GM12875 (cell line): ENCODE data around the gene ASF1B.
"Not testable (repeated sequence)": the region's sequence is repeated elsewhere in the genome, so short reads cannot be mapped to it uniquely, and the experiment has no call there.

ENCODE experiments used
- H3K4me3 ChIP-seq: one replicate; pipeline ENCODE4 v1.5.1; 2011; ENCODE audit warnings: low read depth, low read length, control low read depth
- TF ChIP-seq, protein P1 (sequence below): IDR thresholded peaks from 2 replicates; pipeline ENCODE4 v1.5.1; 2011; ENCODE audit warnings: low read depth, mild to moderate bottlenecking, control low read depth, inconsistent platforms, low read length, moderate library complexity, borderline replicate concordance; ENCODE audit not compliant: insufficient read depth

ASF1B gene

DNA sequence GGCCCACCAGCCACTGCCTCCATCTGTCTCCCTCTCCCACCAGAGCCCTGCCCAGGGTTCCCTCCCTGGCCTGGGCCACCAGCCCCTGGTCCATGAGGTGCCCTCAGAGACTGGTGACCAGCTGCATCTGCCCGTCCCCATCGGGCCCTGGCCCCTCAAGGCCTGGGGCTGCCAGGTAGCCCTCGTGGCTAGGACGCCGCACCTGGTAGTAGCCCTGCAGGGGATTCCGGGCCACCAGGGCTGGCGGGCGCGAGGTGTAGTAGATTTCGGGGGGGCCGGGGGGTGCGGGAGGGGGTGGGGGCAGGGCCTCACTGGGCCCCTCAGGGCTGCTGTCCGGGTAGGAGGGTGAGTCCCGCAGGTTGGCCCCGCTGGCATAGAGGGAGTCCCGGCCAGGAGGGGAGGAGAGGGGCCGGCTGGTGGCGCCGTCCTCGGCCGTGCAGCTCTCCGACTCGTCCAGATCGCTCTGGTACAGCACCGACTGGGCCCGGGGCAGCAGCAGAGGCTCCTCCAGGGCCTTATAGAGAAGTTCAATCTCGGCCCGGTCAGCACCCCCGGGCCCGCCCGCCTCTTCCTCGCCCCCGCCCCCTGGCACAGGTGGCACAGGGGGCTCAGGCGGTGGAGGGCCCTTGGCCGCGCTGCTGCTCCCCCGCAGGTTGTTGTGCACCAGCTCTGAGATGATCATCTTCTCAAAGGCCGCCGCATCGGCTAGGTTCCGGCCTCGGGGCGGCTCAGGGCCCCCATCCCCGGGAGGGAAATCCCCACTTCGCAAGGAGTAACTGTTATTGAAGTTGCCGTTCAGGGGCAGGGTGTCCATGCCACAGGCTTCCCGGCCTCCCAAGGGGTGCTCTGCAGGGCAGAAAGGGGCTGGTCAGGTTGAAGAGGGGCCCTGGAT lies 14.6 kb upstream of the ASF1B start:
- H3K4me3 ChIP-seq, result no peak overlapping the region
- TF ChIP-seq, protein P1, sequence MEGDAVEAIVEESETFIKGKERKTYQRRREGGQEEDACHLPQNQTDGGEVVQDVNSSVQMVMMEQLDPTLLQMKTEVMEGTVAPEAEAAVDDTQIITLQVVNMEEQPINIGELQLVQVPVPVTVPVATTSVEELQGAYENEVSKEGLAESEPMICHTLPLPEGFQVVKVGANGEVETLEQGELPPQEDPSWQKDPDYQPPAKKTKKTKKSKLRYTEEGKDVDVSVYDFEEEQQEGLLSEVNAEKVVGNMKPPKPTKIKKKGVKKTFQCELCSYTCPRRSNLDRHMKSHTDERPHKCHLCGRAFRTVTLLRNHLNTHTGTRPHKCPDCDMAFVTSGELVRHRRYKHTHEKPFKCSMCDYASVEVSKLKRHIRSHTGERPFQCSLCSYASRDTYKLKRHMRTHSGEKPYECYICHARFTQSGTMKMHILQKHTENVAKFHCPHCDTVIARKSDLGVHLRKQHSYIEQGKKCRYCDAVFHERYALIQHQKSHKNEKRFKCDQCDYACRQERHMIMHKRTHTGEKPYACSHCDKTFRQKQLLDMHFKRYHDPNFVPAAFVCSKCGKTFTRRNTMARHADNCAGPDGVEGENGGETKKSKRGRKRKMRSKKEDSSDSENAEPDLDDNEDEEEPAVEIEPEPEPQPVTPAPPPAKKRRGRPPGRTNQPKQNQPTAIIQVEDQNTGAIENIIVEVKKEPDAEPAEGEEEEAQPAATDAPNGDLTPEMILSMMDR, result no peak

DNA sequence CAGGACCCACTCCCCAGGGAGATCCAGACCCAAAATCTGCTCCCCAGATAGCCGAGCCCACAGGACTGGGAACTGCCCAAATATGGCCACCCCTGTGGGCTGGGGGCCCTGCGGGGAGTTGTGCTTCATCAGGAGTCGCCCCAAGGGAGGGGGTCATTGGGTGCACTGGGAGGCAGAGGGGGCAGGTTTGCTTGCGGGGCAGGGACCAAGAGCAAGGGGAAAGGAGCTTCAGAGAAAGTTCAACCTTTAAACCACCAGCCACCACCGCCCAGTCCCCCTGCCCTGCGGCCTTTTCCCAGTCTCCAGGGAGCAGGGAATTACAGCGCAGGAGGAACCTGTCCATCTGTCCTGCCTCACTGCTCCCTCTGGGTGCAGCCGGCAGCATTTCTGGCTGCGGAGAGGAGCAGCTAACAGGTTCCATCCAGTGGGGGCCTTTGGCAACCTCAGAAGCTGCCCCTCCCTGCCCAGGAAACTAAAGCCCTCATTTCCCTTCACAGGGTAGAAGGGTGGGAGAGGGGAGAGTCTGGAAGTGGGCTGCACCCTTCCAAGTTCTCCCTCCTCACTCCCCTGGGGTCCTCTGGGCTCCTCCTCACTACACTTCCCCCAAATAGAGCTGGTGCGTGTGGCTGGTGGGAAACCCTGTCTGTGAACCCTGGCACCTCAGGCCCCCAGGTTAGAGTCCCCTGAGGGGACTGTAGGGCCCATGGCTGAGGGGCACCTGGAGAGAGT lies 13.8 kb upstream of the ASF1B start:
- H3K4me3 ChIP-seq, result no peak overlapping the region
- TF ChIP-seq, protein P1, result no peak

DNA sequence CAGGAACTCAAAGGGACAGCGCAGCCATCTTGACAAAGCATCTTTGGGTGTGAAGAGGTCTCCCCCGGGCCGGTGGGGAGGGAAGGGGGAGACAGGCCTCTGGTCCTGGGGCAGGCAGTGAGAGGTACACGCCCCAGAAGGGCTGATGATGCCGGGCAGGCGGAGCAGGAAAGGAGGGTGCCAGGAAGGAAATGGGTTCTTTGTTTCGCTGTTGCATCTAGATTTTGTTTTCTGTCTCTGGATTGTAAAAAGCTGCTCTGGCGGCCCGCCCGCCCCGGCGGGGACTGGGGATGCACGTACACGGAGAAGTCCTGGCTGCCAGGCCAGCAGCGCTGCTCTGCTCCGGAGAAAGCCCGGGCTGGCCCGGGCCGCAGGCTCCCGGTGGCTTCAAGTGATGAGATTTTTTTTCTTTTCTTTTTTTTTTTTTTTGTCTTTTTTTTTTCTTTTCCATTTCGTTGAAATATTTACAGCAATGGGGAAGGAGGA lies 13.2 kb upstream of the ASF1B start:
- TF ChIP-seq, protein P1, result no peak

DNA sequence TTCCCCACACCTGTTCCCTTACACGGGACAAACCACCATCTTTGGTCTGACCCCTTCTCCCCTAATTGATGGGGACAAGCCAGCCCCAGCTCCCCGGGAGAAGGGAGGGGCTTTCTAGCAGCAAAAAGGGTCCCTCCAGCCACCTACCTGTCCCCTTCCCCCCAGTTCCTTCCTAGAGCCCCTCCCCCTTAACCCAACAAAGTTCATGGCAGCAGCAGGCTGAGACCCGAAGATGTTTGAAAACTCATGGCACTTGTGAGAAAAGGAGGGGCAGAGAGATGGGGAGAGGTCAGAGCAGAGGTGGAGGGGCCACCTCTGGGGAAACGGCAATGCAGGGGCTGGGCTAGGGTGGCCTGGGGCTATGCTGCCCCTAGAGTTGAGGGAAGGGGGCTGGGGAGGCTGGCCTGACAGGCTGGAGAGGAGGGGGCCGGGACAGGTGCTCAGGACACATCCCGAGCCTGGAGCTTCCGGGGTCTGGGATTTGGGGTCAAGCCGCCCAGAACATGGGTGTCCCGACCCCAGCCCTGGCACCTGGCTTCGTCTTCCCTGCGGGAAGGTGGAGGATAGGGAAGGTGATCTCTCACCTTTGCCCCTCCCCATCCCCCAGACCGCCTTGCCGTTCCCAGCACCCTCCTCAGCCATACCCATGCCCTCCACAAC lies 12.5 kb upstream of the ASF1B start:
- TF ChIP-seq, protein P1, result no peak
- H3K4me3 ChIP-seq, result no peak overlapping the region

More for the DNA sequence above, 13.2 kb upstream of the ASF1B start:
- peak overlapping the region; percentile 16 for H3K4me3 ChIP-seq

DNA sequence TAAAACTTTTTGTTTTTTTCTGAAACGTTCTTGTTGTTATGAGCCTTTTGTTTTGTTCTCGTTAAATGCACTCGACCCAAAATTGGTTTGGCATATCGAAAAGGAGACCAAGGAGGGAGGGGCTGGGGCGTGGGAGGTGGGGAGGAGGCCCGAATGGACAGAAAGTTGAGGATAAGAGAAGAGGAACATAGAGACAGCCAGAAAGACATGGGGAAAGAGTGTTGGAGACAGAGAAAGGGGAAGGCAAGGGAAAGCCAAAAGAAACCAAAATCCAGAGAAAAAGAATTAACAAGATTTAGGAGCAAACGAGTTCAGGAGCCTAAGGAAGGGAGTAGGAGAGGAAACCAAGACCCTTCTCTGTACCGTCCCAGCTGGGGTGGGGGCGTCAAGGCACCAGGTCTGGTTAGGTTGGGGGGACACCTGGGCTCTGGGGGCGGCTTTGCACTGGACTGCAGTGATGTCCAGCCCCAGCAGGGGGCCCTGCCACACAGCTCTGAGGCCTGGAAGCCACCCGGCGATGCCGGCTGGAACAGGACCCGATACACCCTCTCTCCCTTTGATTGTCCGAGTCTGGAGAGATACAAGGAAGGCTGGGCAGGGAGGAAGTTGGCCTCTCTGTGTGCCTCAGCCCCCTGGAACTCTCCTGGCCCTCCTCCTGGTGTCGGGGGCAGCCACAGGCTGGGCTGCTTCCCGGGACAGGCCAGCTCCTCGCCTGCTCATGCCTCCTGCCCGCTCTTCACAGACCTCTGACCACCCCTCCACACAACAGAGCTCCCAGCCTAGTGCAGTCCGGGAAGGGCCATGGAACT lies 11.6 kb upstream of the ASF1B start:
- H3K4me3 ChIP-seq, result no peak overlapping the region

DNA sequence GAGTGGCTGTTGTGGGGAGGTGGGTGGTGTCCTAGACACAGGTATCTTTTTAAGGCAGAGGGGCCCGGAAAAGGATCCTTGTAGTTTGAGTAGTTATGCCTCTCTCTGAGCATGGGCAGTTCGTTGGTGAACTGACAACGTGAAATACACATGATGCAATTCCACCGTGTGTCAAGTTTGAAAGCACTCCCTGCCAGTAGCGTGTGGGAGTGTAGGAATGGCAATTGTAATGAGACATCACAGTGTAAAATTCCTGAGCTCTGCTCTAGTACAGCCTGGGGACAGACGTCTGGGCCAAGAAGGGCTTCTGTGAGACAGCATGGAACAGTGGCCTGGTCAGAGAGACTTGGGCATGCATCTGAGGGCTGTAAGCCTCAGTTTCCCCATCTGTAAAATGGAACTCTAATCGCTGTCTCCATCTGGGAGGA lies 10.4 kb upstream of the ASF1B start:
- H3K4me3 ChIP-seq, result no peak overlapping the region
- TF ChIP-seq, protein P1, result no peak

More for the DNA sequence above, 11.6 kb upstream of the ASF1B start:
- TF ChIP-seq, protein P1, result peak; percentile 82

DNA sequence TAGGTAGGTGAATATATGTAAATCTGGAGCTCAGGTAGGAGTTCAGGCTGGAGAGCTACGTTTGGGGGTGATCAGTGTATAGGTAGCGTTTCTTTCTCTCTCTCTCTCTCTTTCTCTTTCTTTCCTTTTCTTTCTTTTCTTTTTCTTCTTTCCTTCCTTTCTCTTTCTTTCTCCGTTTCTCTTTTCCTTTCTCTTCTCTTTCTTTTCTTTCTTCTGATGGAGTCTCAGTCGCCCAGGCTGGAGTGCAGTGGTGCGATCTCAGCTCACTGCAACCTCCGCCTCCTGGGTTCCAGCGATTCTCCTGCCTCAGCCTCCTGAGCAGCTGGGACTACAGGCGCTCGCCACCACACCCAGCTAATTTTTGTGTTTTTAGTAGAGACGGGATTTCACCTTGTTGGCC lies 9.8 kb upstream of the ASF1B start:
- not testable (repeated sequence) for H3K4me3 ChIP-seq
